Measurements from ENCODE around the gene RABL6. TPM values are rescaled to one million over a fixed set of nuclear protein-coding genes. Genes with fewer than 3 reads are reported as not detected.
"Not testable (repeated sequence)": the region's sequence is repeated elsewhere in the genome, so short reads cannot be mapped to it uniquely, and the experiment has no call there.

RABL6 gene
- total RNA-seq, 1 donor from 2014 or later: 66.4 TPM

GRCh38 chr9:136791516-136792276 is 16.1 kb upstream of the RABL6 start:
- intact Hi-C loops (cut with DNase I): loop anchor here (1.0 to 5.0 kb wide), 3 partner anchors 16 to 153 kb away; partner anchors contain the start of genes C8G, FBXW5, PHPT1 and RABL6
- DNase-seq (ENCODE audit: low spot score): no peak

GRCh38 chr9:136792321-136793085 is 15.2 kb upstream of the RABL6 start:
- intact Hi-C loops (cut with DNase I): loop anchor here (5.0 kb wide), 1 partner anchor 55 kb away; the partner anchor contains the start of gene PHPT1
- no peak for DNase-seq (ENCODE audit: low spot score)

GRCh38 chr9:136793086-136793946 is 14.4 kb upstream of the RABL6 start:
- no peak for DNase-seq (ENCODE audit: low spot score)
- intact Hi-C loops (cut with DNase I): loop anchor here (5.0 kb wide), 1 partner anchor 54 kb away; the partner anchor contains the start of gene PHPT1

DNA sequence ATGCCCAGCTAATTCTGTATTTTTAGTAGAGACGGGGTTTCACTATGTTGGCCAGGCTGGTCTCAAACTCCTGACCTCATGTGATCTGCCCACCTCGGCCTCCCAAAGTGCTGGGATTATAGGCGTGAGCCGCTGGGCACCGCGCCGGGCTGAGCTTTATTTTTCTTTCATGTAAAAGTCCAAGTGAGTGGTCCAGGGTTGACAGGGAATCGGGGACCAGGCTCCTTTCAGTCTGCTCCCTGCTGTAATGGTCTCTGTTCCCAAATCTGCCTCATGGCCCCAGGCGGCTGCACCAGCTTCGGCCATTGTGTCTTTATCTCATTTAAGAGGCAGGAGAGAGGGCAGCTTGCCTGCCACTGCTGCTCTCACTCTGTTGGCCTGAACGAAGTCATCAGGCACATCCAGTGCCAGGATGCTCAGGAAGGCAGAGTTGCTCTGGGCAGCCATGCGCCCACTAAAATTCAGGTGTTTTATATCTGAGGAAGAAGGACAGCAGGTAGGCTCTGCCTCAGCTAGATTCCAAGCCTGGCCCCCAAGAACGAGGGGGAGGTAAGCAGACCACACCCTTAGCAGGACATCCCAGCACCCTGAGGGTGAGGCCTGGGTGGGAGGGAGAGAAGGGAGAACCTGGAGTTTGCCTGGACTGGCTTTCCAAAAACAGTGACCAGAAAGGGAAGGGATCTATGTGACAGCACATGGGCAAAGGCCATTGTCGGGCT is 13.3 kb upstream of the RABL6 start:
- intact Hi-C loops (cut with DNase I): loop anchor here (5.0 kb wide), 1 partner anchor 53 kb away; the partner anchor contains the start of gene PHPT1
- no peak for DNase-seq (ENCODE audit: low spot score)

DNA sequence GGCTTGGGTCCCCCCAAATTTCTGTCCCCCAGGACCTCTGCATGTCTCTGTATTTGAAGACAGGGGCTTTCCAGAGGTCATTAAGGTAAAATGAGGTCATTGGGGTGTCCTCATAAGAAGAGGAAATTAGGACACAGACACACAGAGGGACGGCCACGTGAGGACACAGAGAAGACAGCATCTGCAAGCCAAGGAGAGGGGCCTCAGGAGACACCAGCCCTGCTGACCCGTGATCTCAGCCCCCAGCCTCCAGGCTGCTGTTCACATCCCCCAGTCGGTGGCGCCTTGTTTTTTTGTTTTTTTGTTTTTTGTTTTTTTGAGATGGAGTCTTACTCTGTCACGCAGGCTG is 12.8 kb upstream of the RABL6 start:
- intact Hi-C loops (cut with DNase I): loop anchor here (5.0 kb wide), 1 partner anchor 52 kb away; the partner anchor contains the start of gene PHPT1
- DNase-seq (ENCODE audit: low spot score): no peak

- DNase-seq (ENCODE audit: low spot score): no peak
- intact Hi-C loops (cut with DNase I): no loop called here
Measured at GRCh38 chr9:136796238-136796774, 11.4 kb upstream of the RABL6 start, which contains the start of gene CCDC183. TSS of gene CCDC183 (plus strand) at chr9:136796338. CDS start at chr9:136796398, 60 bp downstream.

- DNase-seq (ENCODE audit: low spot score); intact Hi-C loops (cut with DNase I): not testable (repeated sequence)
Measured at GRCh38 chr9:136796775-136797347, 10.9 kb upstream of the RABL6 start.

DNA sequence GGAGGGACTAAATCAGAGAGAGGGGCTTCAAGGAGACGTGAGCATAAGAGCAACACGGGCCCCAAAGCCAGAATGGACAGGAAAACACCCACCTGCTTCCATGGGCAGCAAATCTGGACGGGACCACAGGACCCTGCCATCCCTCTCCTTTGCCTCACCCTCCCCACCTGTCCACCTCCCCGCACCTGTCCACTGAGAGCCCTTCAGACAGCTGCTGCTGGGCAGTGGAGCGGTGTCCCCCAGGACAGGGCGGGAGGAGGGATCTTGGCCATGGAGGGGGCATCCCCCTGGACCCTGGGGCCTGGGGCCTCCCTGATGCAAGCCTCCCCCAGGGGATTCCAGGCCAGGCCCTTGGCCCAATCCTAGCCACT is 9.1 kb upstream of the RABL6 start:
- intact Hi-C loops (cut with DNase I): no loop called here
- DNase-seq (ENCODE audit: low spot score): no peak

DNA sequence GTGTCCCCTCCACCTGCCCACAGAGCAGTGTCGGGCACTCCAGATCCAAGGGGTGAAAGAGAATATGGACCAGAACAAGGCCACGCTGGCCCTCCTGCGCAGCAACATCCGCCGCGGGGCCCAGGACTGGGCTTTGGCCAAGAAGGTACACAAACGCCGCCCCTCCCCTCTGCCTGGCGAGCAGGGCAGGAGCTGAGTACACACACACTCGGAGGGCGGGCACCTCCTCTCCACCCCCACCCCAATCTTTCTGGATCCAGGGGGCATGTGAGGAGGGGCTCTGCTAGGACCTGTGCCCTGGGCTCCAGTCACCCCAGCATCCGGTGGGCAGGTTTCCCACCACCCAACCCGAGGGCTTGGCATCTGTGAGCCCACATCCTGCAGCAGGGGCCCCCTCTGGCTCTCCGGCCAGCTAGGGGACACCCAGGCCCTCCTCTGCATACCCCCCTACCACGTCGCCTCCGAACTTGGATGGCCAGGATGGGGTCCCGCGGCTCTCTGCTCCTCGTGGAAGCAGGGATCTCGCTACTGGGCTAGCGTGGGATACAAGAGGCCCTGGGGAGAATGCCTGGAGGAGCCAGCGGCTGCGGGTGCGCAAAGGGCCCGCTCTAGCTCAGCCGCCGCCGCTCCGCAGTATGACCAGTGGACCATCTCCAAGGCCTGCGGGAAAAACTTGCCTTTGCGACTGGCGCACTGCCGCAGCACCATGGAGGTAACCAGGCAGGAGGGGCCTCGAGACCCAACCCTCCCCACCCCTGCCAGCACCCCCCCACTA is 8.5 kb upstream of the RABL6 start:
- intact Hi-C loops (cut with DNase I): no loop called here
- no peak for DNase-seq (ENCODE audit: low spot score)

DNA sequence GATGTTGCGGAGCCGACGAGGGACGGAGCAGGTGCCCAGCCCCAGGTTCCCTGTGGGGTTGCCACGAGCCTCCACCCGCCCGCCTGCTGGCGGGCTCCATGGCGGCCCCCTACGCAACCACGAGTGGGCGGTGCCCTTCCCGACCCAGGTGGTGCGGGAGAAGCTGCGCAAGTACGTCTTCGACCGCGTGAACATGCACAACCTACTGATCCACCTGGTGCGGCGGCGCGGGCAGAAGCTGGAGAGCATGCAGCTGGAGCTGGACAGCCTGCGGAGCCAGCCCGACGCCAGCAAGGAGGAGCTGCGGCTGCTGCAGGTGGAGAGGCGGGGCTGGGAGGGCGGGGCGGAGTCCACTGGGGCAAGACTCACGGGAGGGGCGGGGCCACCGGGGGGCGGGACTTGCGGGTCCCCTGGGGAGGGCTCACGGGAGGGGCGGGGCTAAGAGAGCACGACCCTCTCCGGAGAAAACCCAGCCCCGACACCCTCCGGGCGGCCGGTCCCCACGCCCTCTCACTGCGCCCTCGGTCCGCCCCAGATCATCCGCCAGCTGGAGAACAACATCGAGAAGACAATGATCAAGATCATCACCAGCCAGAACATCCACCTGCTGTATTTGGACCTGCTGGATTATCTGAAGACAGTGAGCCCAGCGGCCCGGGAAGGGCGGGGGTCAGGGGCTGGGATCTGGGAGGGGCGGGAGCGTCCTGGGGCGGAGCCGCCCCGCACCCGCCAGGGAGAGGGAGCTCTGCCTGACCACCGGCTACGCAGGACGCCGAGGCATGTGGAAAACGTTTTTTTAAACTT is 7.7 kb upstream of the RABL6 start:
- intact Hi-C loops (cut with DNase I): no loop called here
- peak; percentile 89 for DNase-seq (ENCODE audit: low spot score)

DNA sequence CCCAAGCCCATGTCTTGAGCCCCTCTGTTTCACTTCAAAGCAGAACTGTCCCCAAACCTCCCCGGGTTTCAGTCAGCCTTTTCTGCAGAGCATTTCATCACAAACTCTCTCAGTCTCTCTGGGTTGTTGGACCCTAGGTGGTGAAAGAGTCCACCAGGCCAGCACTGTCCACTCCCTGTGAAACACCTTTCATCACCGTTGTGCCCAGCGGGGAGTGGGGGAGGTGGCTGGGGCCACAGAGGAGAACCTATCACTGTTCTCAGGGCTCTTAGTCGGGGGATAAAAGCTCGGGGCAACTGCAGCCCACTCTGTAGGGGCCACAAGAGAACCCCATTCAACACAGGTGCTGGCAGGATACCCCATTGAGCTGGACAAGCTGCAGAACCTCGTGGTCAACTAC is 5.4 kb upstream of the RABL6 start:
- DNase-seq (ENCODE audit: low spot score): no peak
- intact Hi-C loops (cut with DNase I): no loop called here

- intact Hi-C loops (cut with DNase I); DNase-seq (ENCODE audit: low spot score): not testable (repeated sequence)
Measured at GRCh38 chr9:136803009-136803550, 4.7 kb upstream of the RABL6 start.

DNA sequence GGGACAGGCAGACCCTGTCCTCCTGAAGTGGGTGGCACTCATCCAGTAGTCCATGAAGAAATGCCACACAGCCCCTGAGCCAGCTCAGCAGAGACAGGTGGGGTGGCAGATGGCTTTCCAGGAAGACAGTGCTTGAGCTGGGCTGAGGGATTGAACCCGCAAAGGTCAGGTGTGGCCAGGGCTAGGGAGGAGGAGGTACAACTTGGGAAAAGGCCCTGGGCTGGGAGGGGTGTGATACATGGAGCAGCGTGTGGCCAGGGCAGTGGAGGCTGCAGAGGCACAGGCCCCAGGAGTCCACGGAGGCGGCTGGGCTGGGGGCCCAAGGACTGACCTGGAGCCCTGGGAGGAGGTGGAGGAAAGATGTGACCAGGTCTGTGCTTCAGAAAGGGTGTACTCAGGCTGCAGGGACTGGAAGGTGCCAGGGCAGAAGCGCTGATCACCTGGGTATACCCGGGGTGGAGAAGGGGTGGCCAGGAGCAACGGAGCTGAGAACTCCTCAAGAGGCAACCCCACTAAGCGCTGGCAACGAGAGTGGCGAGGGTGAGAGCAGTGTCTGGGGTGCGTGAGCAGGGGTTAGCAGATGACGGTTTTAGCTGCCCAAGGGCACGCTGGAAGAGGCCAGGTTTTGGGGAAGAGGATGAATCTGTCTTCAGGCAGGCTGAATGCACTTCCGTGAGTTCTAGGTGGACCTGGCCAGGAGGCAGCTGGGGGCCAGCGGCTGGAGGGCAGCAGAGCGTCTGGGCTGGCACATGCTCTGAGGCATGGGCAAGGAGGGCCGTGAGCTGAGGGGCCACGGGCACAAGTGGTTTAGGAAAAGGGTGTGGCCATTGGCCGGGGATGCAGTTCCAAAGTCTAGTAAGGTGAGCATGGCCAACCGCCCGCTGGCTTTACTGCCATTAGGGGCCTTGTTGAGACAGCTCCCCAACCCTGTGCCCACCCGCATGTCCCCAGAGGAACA is 3.9 kb upstream of the RABL6 start:
- DNase-seq (ENCODE audit: low spot score): no peak
- intact Hi-C loops (cut with DNase I): no loop called here

DNA sequence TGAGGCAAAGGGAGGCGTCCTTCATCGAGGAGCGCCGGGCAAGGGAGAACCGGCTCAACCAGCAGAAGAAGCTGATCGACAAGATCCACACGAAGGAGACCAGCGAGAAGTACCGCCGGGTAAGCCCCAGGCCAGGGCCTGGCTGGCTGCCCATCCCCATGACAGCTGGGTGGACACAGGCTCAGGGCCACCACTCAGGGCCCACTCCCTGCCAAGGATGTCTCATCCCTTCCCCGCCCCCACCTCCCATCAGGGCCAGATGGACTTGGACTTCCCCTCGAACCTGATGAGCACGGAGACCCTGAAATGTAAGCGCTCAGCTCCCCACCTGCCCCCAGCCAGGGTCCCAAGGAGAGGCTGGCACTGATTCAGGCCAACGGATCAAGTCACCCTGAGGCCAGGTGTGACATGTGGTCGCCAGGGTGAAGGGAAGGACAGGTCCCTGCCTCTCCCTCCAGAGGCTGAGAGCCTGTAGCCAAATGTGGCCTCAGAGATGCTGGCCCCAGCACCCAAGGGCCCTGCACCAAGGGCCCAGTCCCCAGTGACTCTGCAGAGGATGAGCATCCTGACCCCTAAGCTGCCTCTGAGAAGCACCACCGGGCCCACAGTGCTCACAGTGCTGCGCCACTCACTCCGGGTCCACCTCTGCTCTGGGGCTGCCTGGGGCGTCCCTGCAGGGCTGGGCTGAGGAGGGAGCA is 3.1 kb upstream of the RABL6 start:
- intact Hi-C loops (cut with DNase I): no loop called here
- no peak for DNase-seq (ENCODE audit: low spot score)

DNA sequence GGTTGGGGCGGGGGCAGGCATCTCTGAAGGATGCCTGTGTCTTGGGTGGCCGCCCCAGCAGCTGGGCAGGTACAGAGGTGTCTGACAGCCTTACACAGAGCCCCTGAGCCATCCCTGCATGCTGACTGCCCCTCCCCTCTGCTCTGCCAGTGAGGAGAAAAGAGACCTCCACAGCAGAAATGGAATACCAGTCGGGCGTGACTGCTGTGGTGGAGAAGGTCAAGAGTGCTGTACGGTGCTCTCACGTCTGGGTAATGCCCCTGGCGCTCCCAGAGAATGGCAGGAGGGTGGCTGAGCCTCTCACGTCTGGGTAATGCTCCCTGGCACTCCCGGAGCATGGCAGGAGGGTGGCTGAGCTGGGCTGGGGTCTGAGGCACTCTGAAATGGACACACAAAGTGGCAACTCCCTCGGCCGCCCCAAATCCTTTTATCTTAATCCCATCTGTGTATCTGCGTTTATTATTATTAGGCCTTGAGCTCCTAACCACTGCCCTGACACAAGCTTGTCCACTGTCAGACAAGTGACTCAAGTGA is 2.5 kb upstream of the RABL6 start:
- intact Hi-C loops (cut with DNase I): no loop called here
- DNase-seq (ENCODE audit: low spot score): no peak
